HCT116 (cell line): ENCODE data around the gene CHTOP.

ENCODE experiments used
- EGR1 ChIP-seq: IDR thresholded peaks from 2 replicates; pipeline ENCODE4 v1.6.1; 2012; ENCODE audit warnings: low read depth
- FOSL1 ChIP-seq: IDR thresholded peaks from 2 replicates; pipeline ENCODE4 v1.6.1; 2012; ENCODE audit warnings: low read depth
- POLR2A ChIP-seq: IDR thresholded peaks from 2 replicates; pipeline ENCODE4 v1.7.0; 2011; ENCODE audit warnings: borderline replicate concordance; ENCODE audit not compliant: insufficient read depth, insufficient read length; ENCODE audit errors: extremely low read depth
- POLR2AphosphoS5 ChIP-seq: IDR thresholded peaks from 2 replicates; pipeline ENCODE4 v1.6.1; 2011; ENCODE audit warnings: mild to moderate bottlenecking, low read depth, low read length, moderate library complexity
- TF ChIP-seq, protein P1 (sequence below): IDR thresholded peaks from 2 replicates; pipeline ENCODE4 v1.6.1; 2012; ENCODE audit warnings: low read depth
- TF ChIP-seq, protein P2 (sequence below), 3 experiments: fragments of 200-600 bp in 1 of 3; sonication (generic) in 1 of 3; IDR thresholded peaks in 2 of 3; conservative IDR thresholded peaks in 1 of 3; 2 replicates each; pipeline ENCODE4 v1.5.1; 2012 to 2017; ENCODE audit warnings: low read depth in 2 of 3, low read length in 2 of 3, antibody characterized with exemption in 1 of 3, borderline replicate concordance in 1 of 3, control low read depth in 1 of 3, mild to moderate bottlenecking in 1 of 3, mixed read lengths in 1 of 3, mixed run types in 1 of 3, moderate library complexity in 1 of 3; ENCODE audit not compliant: insufficient read depth in 1 of 3

DNA sequence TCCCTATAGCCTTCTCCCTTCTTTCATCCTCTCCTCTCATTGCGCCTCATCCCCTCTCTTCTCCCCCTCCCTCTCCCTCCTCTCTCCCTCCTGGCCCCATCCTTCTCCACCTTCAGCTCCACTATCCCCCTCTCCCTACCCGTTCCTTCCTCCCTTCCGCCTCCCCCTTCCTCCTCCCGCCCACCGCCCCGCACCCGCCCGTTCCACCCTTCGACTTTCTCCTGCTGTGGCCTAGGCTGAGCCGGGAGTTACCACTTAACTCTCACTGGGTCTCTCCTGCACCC lies 46.2 kb downstream of the CHTOP start:
- TF ChIP-seq, protein P1, sequence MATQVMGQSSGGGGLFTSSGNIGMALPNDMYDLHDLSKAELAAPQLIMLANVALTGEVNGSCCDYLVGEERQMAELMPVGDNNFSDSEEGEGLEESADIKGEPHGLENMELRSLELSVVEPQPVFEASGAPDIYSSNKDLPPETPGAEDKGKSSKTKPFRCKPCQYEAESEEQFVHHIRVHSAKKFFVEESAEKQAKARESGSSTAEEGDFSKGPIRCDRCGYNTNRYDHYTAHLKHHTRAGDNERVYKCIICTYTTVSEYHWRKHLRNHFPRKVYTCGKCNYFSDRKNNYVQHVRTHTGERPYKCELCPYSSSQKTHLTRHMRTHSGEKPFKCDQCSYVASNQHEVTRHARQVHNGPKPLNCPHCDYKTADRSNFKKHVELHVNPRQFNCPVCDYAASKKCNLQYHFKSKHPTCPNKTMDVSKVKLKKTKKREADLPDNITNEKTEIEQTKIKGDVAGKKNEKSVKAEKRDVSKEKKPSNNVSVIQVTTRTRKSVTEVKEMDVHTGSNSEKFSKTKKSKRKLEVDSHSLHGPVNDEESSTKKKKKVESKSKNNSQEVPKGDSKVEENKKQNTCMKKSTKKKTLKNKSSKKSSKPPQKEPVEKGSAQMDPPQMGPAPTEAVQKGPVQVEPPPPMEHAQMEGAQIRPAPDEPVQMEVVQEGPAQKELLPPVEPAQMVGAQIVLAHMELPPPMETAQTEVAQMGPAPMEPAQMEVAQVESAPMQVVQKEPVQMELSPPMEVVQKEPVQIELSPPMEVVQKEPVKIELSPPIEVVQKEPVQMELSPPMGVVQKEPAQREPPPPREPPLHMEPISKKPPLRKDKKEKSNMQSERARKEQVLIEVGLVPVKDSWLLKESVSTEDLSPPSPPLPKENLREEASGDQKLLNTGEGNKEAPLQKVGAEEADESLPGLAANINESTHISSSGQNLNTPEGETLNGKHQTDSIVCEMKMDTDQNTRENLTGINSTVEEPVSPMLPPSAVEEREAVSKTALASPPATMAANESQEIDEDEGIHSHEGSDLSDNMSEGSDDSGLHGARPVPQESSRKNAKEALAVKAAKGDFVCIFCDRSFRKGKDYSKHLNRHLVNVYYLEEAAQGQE: no peak
- no peak for TF ChIP-seq FOSL1
- TF ChIP-seq, protein P2, sequence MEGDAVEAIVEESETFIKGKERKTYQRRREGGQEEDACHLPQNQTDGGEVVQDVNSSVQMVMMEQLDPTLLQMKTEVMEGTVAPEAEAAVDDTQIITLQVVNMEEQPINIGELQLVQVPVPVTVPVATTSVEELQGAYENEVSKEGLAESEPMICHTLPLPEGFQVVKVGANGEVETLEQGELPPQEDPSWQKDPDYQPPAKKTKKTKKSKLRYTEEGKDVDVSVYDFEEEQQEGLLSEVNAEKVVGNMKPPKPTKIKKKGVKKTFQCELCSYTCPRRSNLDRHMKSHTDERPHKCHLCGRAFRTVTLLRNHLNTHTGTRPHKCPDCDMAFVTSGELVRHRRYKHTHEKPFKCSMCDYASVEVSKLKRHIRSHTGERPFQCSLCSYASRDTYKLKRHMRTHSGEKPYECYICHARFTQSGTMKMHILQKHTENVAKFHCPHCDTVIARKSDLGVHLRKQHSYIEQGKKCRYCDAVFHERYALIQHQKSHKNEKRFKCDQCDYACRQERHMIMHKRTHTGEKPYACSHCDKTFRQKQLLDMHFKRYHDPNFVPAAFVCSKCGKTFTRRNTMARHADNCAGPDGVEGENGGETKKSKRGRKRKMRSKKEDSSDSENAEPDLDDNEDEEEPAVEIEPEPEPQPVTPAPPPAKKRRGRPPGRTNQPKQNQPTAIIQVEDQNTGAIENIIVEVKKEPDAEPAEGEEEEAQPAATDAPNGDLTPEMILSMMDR (IDR thresholded peaks at IDR 0.05 in 2 of 3, conservative IDR thresholded peaks at IDR 0.05 in 1 of 3; ENCODE audit: borderline replicate concordance in 1 of 3, insufficient read depth in 1 of 3, low read depth in 2 of 3, low read length in 2 of 3): no peak
- TF ChIP-seq POLR2AphosphoS5: no peak
- TF ChIP-seq POLR2A: no peak
- no peak for TF ChIP-seq EGR1
